AG20443 (cell line): ENCODE measurements around the gene KTN1.

ENCODE experiments used
- DNase-seq: peaks from one replicate; pipeline ENCODE4 v3.0.0; 2012; ENCODE audit warnings: low spot score, mixed read lengths

KTN1 gene

GRCh38 chr14:55609681-55610080, 29.7 kb downstream of the KTN1 start:
- DNase-seq = peak; percentile 34

- DNase-seq = no peak
Measured at GRCh38 chr14:55610713-55611370, 30.8 kb downstream of the KTN1 start.

- no peak for DNase-seq
Measured at GRCh38 chr14:55611859-55612258, 31.9 kb downstream of the KTN1 start.

- DNase-seq = no peak
Measured at GRCh38 chr14:55614304-55614703, 34.3 kb downstream of the KTN1 start.

GRCh38 chr14:55620277-55620676, 40.3 kb downstream of the KTN1 start:
- DNase-seq = no peak

- DNase-seq = no peak
Measured at GRCh38 chr14:55620981-55621380, 41.0 kb downstream of the KTN1 start.

- DNase-seq = no peak
Measured at GRCh38 chr14:55621391-55621790, 41.4 kb downstream of the KTN1 start.

- DNase-seq = peak; percentile 24
Measured at GRCh38 chr14:55624913-55625312, 44.9 kb downstream of the KTN1 start.

GRCh38 chr14:55625481-55625880, 45.5 kb downstream of the KTN1 start:
- no peak for DNase-seq

GRCh38 chr14:55626131-55626530, 46.1 kb downstream of the KTN1 start:
- no peak for DNase-seq

- DNase-seq = no peak
Measured at GRCh38 chr14:55628426-55628825, 48.4 kb downstream of the KTN1 start.

- DNase-seq = no peak
Measured at GRCh38 chr14:55638665-55639064, 58.7 kb downstream of the KTN1 start.

- no peak for DNase-seq
Measured at GRCh38 chr14:55641290-55641689, 61.3 kb downstream of the KTN1 start.

- DNase-seq = no peak
Measured at GRCh38 chr14:55641954-55642353, 61.9 kb downstream of the KTN1 start.

GRCh38 chr14:55645145-55645544, 65.1 kb downstream of the KTN1 start:
- DNase-seq = no peak

- DNase-seq = no peak
Measured at GRCh38 chr14:55645845-55646832, 66.1 kb downstream of the KTN1 start.

- no peak for DNase-seq
Measured at GRCh38 chr14:55650992-55651391, 71.0 kb downstream of the KTN1 start.

GRCh38 chr14:55654243-55654642, 74.2 kb downstream of the KTN1 start:
- no peak for DNase-seq

GRCh38 chr14:55661029-55661428, 81.0 kb downstream of the KTN1 start:
- DNase-seq = no peak

GRCh38 chr14:55662752-55663151, 82.7 kb downstream of the KTN1 start:
- no peak for DNase-seq

GRCh38 chr14:55665067-55665675, 85.2 kb downstream of the KTN1 start:
- DNase-seq = no peak

- DNase-seq = no peak
Measured at GRCh38 chr14:55667801-55668200, 87.8 kb downstream of the KTN1 start.

- no peak for DNase-seq
Measured at GRCh38 chr14:55671641-55672040, 91.6 kb downstream of the KTN1 start.
